ENCODE data around the gene DNAAF8. TPM values are rescaled to one million over a fixed set of nuclear protein-coding genes. Genes with fewer than 3 reads are reported as not detected.

The DNAAF8 gene
- polyA plus RNA-seq, 1 of the 3 experiments (the other 2 are of a cell fraction): 3.1 TPM

GRCh38 chr16:4726616-4727015 is 7.7 kb upstream of the DNAAF8 start (continued):
- TF ChIP-seq NFIC (IDR thresholded peaks at IDR 0.05; ENCODE audit: borderline replicate concordance): no peak

GRCh38 chr16:4728676-4729075 is 5.7 kb upstream of the DNAAF8 start:
- DNase-seq: no peak
- no peak overlapping the region for H3K4me2 ChIP-seq
- H3K9ac ChIP-seq: no peak overlapping the region
- POLR2A ChIA-PET: no interaction called here
- CTCF ChIA-PET: interaction anchor here (1.9 kb wide), 1 partner anchor 227 kb away, joined by 6 read pairs; no protein-coding TSS in a partner anchor
- peaks cover 57% of the 10 kb centered on the region for H3K79me2 ChIP-seq (ENCODE audit: insufficient read depth)
- no peak overlapping the region for H3K27ac ChIP-seq (ENCODE audit: low read depth in 2 of 2, low read length in 1 of 2)
- peaks cover 0 to 3% of the 10 kb centered on the region in 2 experiments; a peak in 1 of 4 replicates for H3K4me1 ChIP-seq (ENCODE audit: control insufficient read depth in 1 of 2, insufficient read depth in 2 of 2, low read depth in 1 of 2, low read length in 1 of 2)
- TF ChIP-seq USF2 (IDR thresholded peaks at IDR 0.05; ENCODE audit: borderline replicate concordance, low read depth, low read length) (no peak), GATA2 (CRISPR knock-in tag; IDR thresholded peaks at IDR 0.05) (no peak), EP300 (IDR thresholded peaks at IDR 0.05; ENCODE audit: borderline replicate concordance in 1 of 2, low read depth in 1 of 2, low read length in 1 of 2) (no peak), RAD21 (IDR thresholded peaks at IDR 0.05; ENCODE audit: low read length) (no peak), IRF3 (IDR thresholded peaks at IDR 0.05; ENCODE audit: low read depth, low read length) (no peak), TAF1 (IDR thresholded peaks at IDR 0.05; ENCODE audit: borderline replicate concordance, low read depth, low read length) (no peak), SMC3 (IDR thresholded peaks at IDR 0.05; ENCODE audit: low read depth, low read length) (no peak), SIN3A (IDR thresholded peaks at IDR 0.05; ENCODE audit: borderline replicate concordance, low read depth, low read length) (no peak), RXRA (IDR thresholded peaks at IDR 0.05; ENCODE audit: borderline replicate concordance, low read depth) (no peak), FOSL2 (IDR thresholded peaks at IDR 0.05; ENCODE audit: borderline replicate concordance, low read depth) (no peak), YY1 (IDR thresholded peaks at IDR 0.05; ENCODE audit: low read depth) (no peak), PBX3 (IDR thresholded peaks at IDR 0.05) (no peak), ZBTB33 (IDR thresholded peaks at IDR 0.05; ENCODE audit: borderline replicate concordance, low read depth) (no peak), REST (IDR thresholded peaks at IDR 0.05; ENCODE audit: low read depth, low read length) (no peak), RCOR1 (IDR thresholded peaks at IDR 0.05; ENCODE audit: low read length) (no peak), ELF1 (IDR thresholded peaks at IDR 0.05) (no peak), JUND (IDR thresholded peaks at IDR 0.05) (no peak), GABPA (IDR thresholded peaks at IDR 0.05; ENCODE audit: low read depth) (no peak)
- H3K27me3 ChIP-seq (ENCODE audit: insufficient read depth): no peaks in the 10 kb centered on the region
- H4K20me1 ChIP-seq (ENCODE audit: insufficient read depth): no peaks in the 10 kb centered on the region
- no peak overlapping the region for H3K4me3 ChIP-seq (ENCODE audit: low read depth in 2 of 2, low read length in 1 of 2)
- no peaks in the 10 kb centered on the region for H3F3A ChIP-seq (replicated peaks; ENCODE audit: insufficient read depth)
- 94% methylated on average over 7 of the region's 8 CpGs for WGBS (ENCODE audit: low lambda C conversion rate)
- peaks cover 23 to 59% of the 10 kb centered on the region in 2 experiments for H3K36me3 ChIP-seq (replicated peaks in 1 of 2; ENCODE audit: control insufficient read depth in 1 of 2, insufficient read depth in 2 of 2, low read length in 1 of 2)
- H3K9me2 ChIP-seq: no peaks in the 10 kb centered on the region
- H3K9me3 ChIP-seq: no peaks in the 10 kb centered on the region
- H2AFZ ChIP-seq (ENCODE audit: low read depth): no peak overlapping the region

All from SK-N-SH (cell line).